D721Med (cell line): ENCODE measurements around the gene RILP.

ENCODE experiments used
- DNase-seq: peaks from one replicate; pipeline ENCODE4 v3.0.0; 2011; ENCODE audit warnings: low spot score; ENCODE audit not compliant: insufficient read length
- FAIRE-seq: peaks from 2 replicates; lab custom pipeline; 2011; peaks lifted over from hg19 to GRCh38; lab: Jason Lieb, UNC
- CTCF ChIP-seq: IDR thresholded peaks from 2 replicates; pipeline ENCODE4 v1.5.1; 2012; ENCODE audit warnings: mild to moderate bottlenecking, control low read depth; ENCODE audit not compliant: insufficient read depth; ENCODE audit errors: missing control alignments

The RILP gene

GRCh38 chr17:1627182-1627981, 22.3 kb downstream of the RILP start:
- no peak for DNase-seq
- FAIRE-seq = no peak
- no peak for TF ChIP-seq CTCF

- peak; percentile 72 for FAIRE-seq
- TF ChIP-seq CTCF = no peak
- DNase-seq = peak; percentile 95
Measured at GRCh38 chr17:1626333-1626732, 23.3 kb downstream of the RILP start.

GRCh38 chr17:1625581-1625980, 24.1 kb downstream of the RILP start:
- no peak for FAIRE-seq
- TF ChIP-seq CTCF = no peak
- DNase-seq = no peak

- no peak for DNase-seq
- no peak for FAIRE-seq
- no peak for TF ChIP-seq CTCF
Measured at GRCh38 chr17:1625053-1625452, 24.6 kb downstream of the RILP start.

GRCh38 chr17:1624650-1625049, 25.0 kb downstream of the RILP start:
- TF ChIP-seq CTCF = no peak
- FAIRE-seq = no peak
- no peak for DNase-seq

GRCh38 chr17:1623057-1623630, 26.5 kb downstream of the RILP start:
- no peak for TF ChIP-seq CTCF
- FAIRE-seq (no peak), DNase-seq (no peak)
